A549 (cell line): ENCODE results near the gene SRC.

Experiments
- CTCF ChIP-seq: fragments of >200 bp; sonication (Bioruptor Twin); formaldehyde crosslinking; IDR thresholded peaks from 3 replicates; pipeline ENCODE4 v1.5.1; 2016
- KDM1A ChIP-seq: fragments of 200-600 bp; sonication (generic); IDR thresholded peaks from 2 replicates; pipeline ENCODE4 v1.6.1; 2016; ENCODE audit warnings: low read depth, mild to moderate bottlenecking
- POLR2A ChIP-seq: IDR thresholded peaks from 2 replicates; pipeline ENCODE4 v1.6.1; 2012; ENCODE audit warnings: mild to moderate bottlenecking, low read length
- RCOR1 ChIP-seq: fragments of 150-350 bp; IDR thresholded peaks from 2 replicates; pipeline ENCODE4 v1.6.1; 2014; ENCODE audit warnings: antibody characterized with exemption, low read length, low read depth

GRCh38 chr20:37419774-37420542, 74.0 kb downstream of the SRC start:
- TF ChIP-seq RCOR1 = no peak
- no peak for TF ChIP-seq KDM1A
- no peak for TF ChIP-seq POLR2A
- no peak for TF ChIP-seq CTCF
